Esophagus (tissue), 2 donors: ENCODE results near the gene KIF7. TPM values are rescaled to one million over a fixed set of nuclear protein-coding genes. Genes with fewer than 3 reads are reported as not detected.
"Not testable (repeated sequence)": the region's sequence is repeated elsewhere in the genome, so short reads cannot be mapped to it uniquely, and the experiment has no call there.

Experiments used
- H3K27ac ChIP-seq, 2 donors: one replicate each; pipeline ENCODE4 v1.5.1; 2013; ENCODE audit warnings: low read depth in 2 of 2, mild to moderate bottlenecking in 2 of 2, inconsistent platforms in 1 of 2, low read length in 1 of 2, moderate library complexity in 1 of 2
- H3K27me3 ChIP-seq, 2 donors: one replicate each; pipeline ENCODE4 v1.6.1; 2013; ENCODE audit warnings: low read length in 2 of 2, control low read depth in 1 of 2, mild to moderate bottlenecking in 1 of 2; ENCODE audit not compliant: insufficient read depth in 2 of 2, control insufficient read depth in 1 of 2
- H3K36me3 ChIP-seq, 2 donors: one replicate each; pipeline ENCODE4 v1.6.1; 2013; ENCODE audit warnings: low read length in 1 of 2; ENCODE audit not compliant: control insufficient read depth in 2 of 2, insufficient read depth in 2 of 2
- H3K4me1 ChIP-seq, 2 donors: one replicate each; pipeline ENCODE4 v1.6.1; 2013; ENCODE audit warnings: low read length in 1 of 2; ENCODE audit not compliant: control insufficient read depth in 2 of 2, insufficient read depth in 2 of 2
- H3K4me3 ChIP-seq, 2 donors: one replicate each; pipeline ENCODE4 v1.5.1; 2013; ENCODE audit warnings: low read length in 2 of 2, mild to moderate bottlenecking in 2 of 2, low read depth in 1 of 2, moderate library complexity in 1 of 2
- H3K9me3 ChIP-seq, 2 donors: one replicate each; pipeline ENCODE4 v1.6.1; 2013; ENCODE audit warnings: mild to moderate bottlenecking in 2 of 2, low read depth in 1 of 2, low read length in 1 of 2, moderate library complexity in 1 of 2; ENCODE audit not compliant: control insufficient read depth in 2 of 2, insufficient read depth in 1 of 2
- WGBS, 2 donors: extraction: QIAGEN DNeasy Blood & Tissue Kit; methylation state at CpG; one replicate each; pipeline ENCODE4 v1.1.7; 2013; 5-methylcytosine and 5-hydroxymethylcytosine counted together
- polyA plus RNA-seq, 2 donors: library from polyadenylated mRNA; stranded (reverse); fragments of 200-250 nt; gene quantifications; one replicate each; pipeline ENCODE4 v1.2.3, GENCODE V29; 2013
- donor health status: healthy with polysubstance abuse.
- donor health status: Bipolar disorder and iron deficiency.

Gene KIF7, protein sequence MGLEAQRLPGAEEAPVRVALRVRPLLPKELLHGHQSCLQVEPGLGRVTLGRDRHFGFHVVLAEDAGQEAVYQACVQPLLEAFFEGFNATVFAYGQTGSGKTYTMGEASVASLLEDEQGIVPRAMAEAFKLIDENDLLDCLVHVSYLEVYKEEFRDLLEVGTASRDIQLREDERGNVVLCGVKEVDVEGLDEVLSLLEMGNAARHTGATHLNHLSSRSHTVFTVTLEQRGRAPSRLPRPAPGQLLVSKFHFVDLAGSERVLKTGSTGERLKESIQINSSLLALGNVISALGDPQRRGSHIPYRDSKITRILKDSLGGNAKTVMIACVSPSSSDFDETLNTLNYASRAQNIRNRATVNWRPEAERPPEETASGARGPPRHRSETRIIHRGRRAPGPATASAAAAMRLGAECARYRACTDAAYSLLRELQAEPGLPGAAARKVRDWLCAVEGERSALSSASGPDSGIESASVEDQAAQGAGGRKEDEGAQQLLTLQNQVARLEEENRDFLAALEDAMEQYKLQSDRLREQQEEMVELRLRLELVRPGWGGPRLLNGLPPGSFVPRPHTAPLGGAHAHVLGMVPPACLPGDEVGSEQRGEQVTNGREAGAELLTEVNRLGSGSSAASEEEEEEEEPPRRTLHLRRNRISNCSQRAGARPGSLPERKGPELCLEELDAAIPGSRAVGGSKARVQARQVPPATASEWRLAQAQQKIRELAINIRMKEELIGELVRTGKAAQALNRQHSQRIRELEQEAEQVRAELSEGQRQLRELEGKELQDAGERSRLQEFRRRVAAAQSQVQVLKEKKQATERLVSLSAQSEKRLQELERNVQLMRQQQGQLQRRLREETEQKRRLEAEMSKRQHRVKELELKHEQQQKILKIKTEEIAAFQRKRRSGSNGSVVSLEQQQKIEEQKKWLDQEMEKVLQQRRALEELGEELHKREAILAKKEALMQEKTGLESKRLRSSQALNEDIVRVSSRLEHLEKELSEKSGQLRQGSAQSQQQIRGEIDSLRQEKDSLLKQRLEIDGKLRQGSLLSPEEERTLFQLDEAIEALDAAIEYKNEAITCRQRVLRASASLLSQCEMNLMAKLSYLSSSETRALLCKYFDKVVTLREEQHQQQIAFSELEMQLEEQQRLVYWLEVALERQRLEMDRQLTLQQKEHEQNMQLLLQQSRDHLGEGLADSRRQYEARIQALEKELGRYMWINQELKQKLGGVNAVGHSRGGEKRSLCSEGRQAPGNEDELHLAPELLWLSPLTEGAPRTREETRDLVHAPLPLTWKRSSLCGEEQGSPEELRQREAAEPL (N-terminal part only)
- polyA plus RNA-seq, result 1 to 10 TPM in 1 of 2 donors, under 1 TPM in 1; 1.00 to 1.1 TPM

DNA sequence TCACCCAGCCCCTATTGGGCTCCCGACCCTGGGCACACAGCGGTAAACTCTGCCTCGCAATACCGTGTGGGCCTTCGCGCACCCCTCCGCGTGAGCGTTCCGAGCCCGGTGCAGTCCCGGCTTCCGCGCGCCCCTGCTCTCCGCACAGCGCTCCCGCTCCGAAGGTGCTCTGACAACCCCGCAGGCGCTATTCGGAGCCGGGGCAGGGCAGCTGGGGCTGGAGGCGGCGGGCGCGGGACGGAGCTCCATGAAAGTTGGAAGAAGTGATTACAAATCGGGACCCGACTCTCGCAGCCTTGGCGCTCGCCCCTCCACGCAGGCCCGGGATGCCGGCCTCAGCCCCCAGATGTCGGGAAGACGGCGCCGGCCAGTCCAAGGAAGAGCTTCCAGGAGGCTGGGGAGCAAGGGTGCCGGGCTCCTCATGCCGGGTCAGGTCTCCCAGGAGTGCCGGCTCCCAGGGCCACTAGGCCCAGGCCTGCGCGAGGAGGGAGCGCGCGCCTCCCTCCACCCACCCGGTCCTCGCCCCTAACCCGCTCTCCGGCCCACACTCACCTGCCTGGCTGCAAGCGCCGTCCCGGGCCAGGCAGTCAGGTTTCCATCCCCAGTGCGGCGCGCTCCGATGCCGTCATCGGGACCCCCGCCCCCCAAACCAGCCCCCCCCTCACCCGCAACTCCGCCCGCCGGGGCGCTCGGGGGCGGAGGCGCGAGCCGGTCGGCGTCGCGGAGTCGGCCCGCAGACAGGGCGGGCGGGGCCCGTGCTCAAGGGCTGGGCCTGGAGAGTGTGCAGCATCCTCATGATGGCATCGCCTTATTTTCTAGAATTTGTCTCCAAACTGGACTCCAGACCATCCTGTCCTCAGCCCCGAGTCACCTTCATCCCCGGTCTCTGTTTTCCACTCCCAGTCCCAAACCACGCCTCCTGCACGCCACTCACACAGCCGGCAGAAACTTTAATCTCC is at the start of gene KIF7:
Gene KIF7, minus strand, starts transcription at position 621 of the 959 bp plus-strand sequence. CDS start 2,537 bp downstream, outside the sequence.
- H3K36me3 ChIP-seq, result no peaks in the 10 kb centered on the region
- H3K27me3 ChIP-seq, result peaks cover 0 to 2% of the 10 kb centered on the region in 2 donors
- 1 to 2% methylated on average over 82 to 87 of the region's 87 CpGs for WGBS, 2 donors
- H3K4me1 ChIP-seq, result peaks cover 3 to 8% of the 10 kb centered on the region in 2 donors
- no peaks in the 10 kb centered on the region for H3K9me3 ChIP-seq
- H3K4me3 ChIP-seq, result peak within 1 kb of the TSS; percentile 56 to 60
- H3K27ac ChIP-seq, result peak within 1 kb of the TSS in 1 of 2 donors; percentile 45

DNA sequence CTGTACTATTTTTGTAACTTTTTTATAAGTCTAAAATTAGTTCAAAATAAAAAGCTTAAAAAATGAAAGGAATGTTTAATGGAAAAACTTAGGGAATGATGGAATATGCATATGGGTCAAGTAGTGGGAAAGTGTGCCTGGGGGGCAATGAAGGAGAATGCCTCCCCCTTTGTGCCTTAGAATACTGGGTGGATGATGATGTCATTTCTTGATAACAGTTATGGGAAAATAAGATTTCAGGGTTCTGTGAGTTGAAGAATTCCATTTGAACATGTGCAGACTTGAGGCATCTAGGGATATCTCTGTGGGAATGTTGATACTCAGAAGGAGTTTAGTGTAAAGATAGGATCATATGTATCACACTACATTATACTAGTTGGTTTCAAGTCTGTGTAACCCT is 49.1 kb upstream of the KIF7 start:
- no peaks in the 10 kb centered on the region for H3K9me3 ChIP-seq
- no peaks in the 10 kb centered on the region for H3K36me3 ChIP-seq
- no peak overlapping the region for H3K4me3 ChIP-seq
- H3K27me3 ChIP-seq, result no peaks in the 10 kb centered on the region
- H3K27ac ChIP-seq, result no peak overlapping the region
- no peaks in the 10 kb centered on the region for H3K4me1 ChIP-seq

DNA sequence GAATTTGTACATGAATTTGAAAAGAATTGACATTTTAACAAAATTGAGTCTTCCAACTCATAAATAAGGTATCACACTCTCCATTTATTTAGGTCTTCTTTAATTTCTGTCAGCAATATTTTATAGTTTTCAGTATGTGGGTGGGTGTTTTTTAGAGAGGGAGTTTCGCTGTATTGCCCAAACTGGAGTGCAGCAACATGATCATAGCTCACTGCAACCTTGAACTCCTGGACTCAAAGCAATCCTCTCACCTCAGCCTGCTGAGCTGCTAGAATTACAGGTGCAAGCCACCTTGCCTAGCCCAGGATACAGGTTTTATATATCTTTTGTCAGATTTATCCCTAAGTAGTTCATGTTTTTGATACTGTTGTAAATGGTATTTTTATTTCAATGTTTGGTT is 39.9 kb upstream of the KIF7 start:
- H3K27ac ChIP-seq, result no peak overlapping the region
- H3K36me3 ChIP-seq, result no peaks in the 10 kb centered on the region
- H3K4me1 ChIP-seq, result no peaks in the 10 kb centered on the region
- no peaks in the 10 kb centered on the region for H3K27me3 ChIP-seq
- 69 to 84% methylated on average over 1 of the region's 1 CpG for WGBS, 2 donors
- H3K9me3 ChIP-seq, result no peaks in the 10 kb centered on the region
- H3K4me3 ChIP-seq, result no peak overlapping the region

DNA sequence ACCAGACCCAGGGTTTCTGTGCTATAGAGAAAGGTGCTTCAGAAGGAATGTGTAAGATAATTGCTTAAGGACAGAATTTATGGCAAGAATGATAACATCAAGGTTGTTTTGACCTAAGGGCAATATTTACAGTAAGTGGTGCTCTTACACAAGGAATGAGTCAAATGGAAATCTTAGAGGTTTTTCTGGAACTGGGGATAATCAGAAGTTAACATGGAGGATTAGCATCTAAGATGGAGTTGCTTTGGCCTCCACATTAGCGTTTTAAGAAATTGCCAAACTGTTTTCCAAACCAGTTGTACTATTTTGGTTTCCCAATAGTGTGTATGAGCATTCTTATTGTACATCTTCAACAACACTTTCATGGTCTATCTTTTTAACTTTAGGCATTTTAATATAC is 38.4 kb upstream of the KIF7 start:
- Histone ChIP-seq H3K4me1 (no peaks in the 10 kb centered on the region), H3K4me3 (no peak overlapping the region), H3K27ac (no peak overlapping the region), H3K27me3 (no peaks in the 10 kb centered on the region), H3K36me3 (no peaks in the 10 kb centered on the region), H3K9me3 (no peaks in the 10 kb centered on the region)
- WGBS, 2 donors, result 91% methylated on average over 1 of the region's 1 CpG

DNA sequence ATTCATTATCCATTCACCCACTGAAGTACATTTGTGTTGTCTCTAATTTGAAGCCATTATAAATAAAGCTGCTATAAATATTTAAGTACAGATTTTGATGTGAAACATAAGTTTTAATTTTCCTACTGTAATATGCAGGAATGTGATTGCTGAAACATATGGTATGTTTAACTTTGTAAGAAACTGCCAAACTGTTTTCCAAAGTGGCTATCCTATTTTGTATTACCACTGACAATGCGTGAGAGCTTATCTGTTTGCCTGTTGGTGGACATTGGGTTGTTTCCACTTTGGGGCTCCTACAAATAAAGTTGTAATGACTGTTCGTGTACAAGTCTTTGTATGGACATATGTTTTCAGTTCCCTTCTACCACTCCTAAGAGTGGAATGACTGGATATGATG is 37.8 kb upstream of the KIF7 start:
- WGBS, 2 donors, result 37 to 64% methylated on average over 2 of the region's 2 CpGs
- Histone ChIP-seq H3K4me1 (no peaks in the 10 kb centered on the region), H3K36me3 (no peaks in the 10 kb centered on the region), H3K9me3 (no peaks in the 10 kb centered on the region), H3K4me3 (no peak overlapping the region), H3K27me3 (no peaks in the 10 kb centered on the region), H3K27ac (no peak overlapping the region)

DNA sequence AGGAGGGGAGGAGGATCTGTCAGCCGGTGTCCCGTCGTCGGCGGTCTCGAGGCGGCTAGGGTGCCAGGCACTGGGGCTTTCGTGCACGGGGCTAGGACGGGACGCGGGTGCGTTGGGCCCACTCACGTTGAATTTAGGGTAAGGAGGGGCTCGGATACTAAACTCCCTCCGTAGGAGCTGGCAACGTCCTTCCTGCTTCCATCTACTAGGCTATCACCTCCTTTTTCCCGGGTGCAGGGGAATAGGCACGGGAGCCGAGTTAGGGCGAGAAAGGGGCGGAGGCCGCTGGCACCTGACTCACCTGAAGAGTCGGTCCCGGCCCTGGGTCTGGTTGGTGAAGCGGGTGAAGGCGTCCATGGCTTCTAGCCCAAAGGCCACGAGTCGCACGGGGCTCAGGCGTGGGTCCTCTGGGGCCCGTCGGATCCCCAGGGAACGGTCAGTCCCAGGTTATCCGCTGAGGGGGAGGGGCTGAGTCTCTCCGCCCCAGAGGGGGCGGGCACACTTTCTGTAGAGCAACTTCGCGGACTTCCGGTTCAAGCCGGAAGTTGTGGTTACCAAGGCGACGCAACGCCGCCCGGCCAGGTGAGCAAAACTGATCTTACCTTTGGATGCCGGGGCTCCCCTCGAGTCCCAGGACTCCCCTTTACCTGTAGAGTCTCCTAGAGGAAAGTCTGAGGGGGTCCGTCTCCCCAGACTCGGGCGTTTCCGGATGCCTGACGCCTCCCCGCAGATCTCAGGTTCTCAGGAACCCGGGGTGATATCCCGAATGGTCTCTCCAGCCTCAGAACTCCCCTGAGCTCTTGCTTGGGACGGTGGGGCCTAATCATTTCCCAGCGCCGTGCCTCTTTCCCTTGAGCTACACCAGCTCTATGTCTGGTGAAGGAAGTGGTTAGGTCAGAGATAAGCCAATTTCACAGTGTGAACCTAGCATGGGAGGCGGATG is 35.3 kb upstream of the KIF7 start, which contains the start of the genes PEX11A and WDR93:
Gene PEX11A, minus strand, starts transcription at position 479 of the 943 bp plus-strand sequence. Its CDS starts 122 bp downstream, at position 357.
Gene WDR93, plus strand, starts transcription at position 536 of the 943 bp plus-strand sequence. CDS start 10,936 bp downstream, outside the sequence.
- no peaks in the 10 kb centered on the region for H3K9me3 ChIP-seq
- H3K36me3 ChIP-seq, result no peaks in the 10 kb centered on the region
- peak within 1 kb of the TSS; percentile 83 to 90 for H3K4me3 ChIP-seq
- no peaks in the 10 kb centered on the region for H3K4me1 ChIP-seq
- WGBS, 2 donors, result 2 to 3% methylated on average over 58 to 60 of the region's 60 CpGs
- peak within 1 kb of the TSS; percentile 53 to 75 for H3K27ac ChIP-seq
- H3K27me3 ChIP-seq, result no peaks in the 10 kb centered on the region

DNA sequence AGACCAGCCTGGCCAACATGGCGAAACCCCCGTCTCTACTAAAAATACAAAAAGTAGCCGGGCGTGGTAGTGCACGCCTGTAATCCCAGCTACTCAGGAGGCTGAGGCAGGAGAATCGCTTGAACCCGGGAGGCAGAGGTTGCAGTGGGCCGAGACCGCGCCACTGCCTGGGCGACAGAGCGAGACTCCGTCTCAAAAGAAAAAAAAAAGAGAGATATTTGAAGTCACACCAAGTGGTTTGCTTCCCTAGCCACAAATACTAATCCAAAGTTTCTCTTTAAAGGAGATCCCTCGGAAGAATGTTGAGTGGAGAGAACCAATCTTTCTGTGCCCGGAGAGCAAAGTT is 34.6 kb upstream of the KIF7 start:
- Histone ChIP-seq H3K27ac (peak overlapping the region in 1 of 2 donors; percentile 75), H3K4me3 (peak overlapping the region; percentile 83 to 90)
- WGBS, 2 donors, result 31 to 33% methylated on average over 15 of the region's 15 CpGs
- H3K9me3 ChIP-seq, H3K4me1 ChIP-seq, H3K36me3 ChIP-seq, H3K27me3 ChIP-seq: not testable (repeated sequence)

DNA sequence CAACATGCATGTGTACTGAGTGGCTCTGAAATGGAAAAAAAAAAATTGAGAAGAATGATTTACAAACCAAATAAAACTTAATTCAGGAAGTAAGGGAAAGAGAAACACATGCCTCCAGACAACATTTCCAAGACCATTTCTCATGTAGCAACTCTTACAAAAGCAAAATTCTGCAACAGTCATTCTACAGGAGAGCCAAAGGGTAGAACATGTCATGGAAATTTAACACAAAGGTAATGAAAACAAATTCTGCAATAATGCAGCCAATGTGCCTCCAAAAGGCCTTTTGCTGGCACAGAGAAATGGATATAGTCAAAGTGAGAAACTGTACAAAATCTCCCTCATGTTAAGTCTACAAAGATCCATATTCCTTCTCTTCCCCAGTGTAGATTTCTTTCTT is 31.3 kb upstream of the KIF7 start:
- Histone ChIP-seq H3K27me3 (no peaks in the 10 kb centered on the region), H3K27ac (no peak overlapping the region), H3K9me3 (no peaks in the 10 kb centered on the region), H3K36me3 (peaks cover 0 to 6% of the 10 kb centered on the region in 2 donors), H3K4me3 (no peak overlapping the region), H3K4me1 (no peaks in the 10 kb centered on the region)
